SH-SY5Y (cell line): ENCODE measurements around the gene DCAF10.

Experiments
- GATA2 ChIP-seq: IDR thresholded peaks from 2 replicates; pipeline ENCODE4 v1.6.1; 2011; ENCODE audit warnings: mild to moderate bottlenecking, low read depth, low read length
- GATA3 ChIP-seq: IDR thresholded peaks from 2 replicates; pipeline ENCODE4 v1.6.1; 2011; ENCODE audit warnings: low read depth, mild to moderate bottlenecking, low read length, moderate library complexity

DNA sequence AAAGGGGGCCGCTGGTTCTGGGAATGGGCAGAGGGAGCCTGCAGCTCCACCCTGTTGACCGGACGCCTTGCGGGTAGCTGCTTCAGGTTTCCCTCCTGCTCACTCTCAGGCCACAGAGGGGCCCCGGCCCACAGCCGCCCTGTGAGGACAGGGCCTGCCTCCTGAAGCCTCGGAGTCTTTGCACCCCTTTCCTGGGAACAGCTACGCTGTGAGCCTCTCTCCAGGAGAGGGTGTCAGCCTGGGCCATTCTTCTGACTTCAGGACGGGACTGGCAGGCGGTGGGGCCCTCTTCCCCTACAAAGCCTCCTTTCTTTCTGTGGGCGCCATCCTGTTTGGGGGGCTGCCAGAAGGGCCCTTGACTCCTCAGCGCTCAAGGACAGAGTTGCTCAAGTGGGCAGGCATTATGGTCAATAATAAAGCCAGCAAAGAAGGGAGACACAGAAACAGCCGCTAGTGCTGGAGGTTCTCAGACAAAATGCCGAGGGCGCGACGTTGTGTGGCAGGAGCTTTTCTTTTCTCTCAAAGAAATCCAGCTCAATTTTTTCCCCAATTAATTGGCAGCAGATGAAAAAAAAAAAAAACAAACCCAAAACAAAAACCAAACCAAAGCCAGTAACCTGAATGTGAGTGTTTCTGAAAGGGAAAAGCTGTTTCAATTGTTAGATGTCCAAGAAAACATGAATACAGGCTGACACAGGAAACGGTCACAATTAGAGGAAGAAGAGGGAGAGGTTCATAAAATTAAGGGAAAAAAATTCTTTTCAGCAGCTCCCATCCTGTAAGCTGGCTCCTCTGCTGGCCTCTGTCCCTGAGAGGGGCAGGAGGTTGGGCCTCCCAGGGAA, 116.1 kb downstream of the DCAF10 start:
- TF ChIP-seq GATA3 (no peak), GATA2 (no peak)
